OCI-LY7 (cell line): ENCODE measurements around the gene RNGTT. TPM values are rescaled to one million over a fixed set of nuclear protein-coding genes. Genes with fewer than 3 reads are reported as not detected.

Experiments used
- BruUV-seq: library from RNA; stranded (reverse); fragments of 400-500 nt; replicated peaks from 2 replicates; lab custom pipeline; 2021; lab: Mats Ljungman, UMichigan
- CTCF ChIA-PET: fragments of 300-600 bp; sonication (Branson Sonifier 250); formaldehyde crosslinking; loops from one replicate; lab custom pipeline; 2022; ENCODE audit warnings: antibody characterized with exemption; ENCODE audit not compliant: unreplicated experiment; lab: Charles Lee
- POLR2A ChIA-PET: fragments of 300-600 bp; sonication (Branson Sonifier 250); formaldehyde crosslinking; loops from one replicate; lab custom pipeline; 2022; ENCODE audit warnings: antibody characterized with exemption; lab: Charles Lee
- DNase-seq: peaks from one replicate; pipeline ENCODE4 v3.0.0-alpha.2; 2015; ENCODE audit warnings: low spot score
- H2AFZ ChIP-seq: fragments of 200-600 bp; sonication (generic), shearing (Covaris generic); 2 replicates; pipeline ENCODE4 v1.6.1; 2014; ENCODE audit warnings: mild to moderate bottlenecking, antibody characterized with exemption, low read length, moderate library complexity
- H3K27ac ChIP-seq: fragments of 200-600 bp; sonication (generic); 2 replicates; pipeline ENCODE4 v1.5.1; 2014; ENCODE audit warnings: mixed run types, low read depth, mild to moderate bottlenecking, moderate library complexity, low read length, inconsistent platforms; ENCODE audit not compliant: poor library complexity, severe bottlenecking
- H3K36me3 ChIP-seq: fragments of 200-600 bp; sonication (generic); 2 replicates; pipeline ENCODE4 v1.6.1; 2014; ENCODE audit warnings: mild to moderate bottlenecking, antibody characterized with exemption, low read length, moderate library complexity, mixed read lengths; ENCODE audit not compliant: insufficient read depth
- H3K4me1 ChIP-seq: fragments of 200-600 bp; sonication (generic); 2 replicates; pipeline ENCODE4 v1.5.1; 2014; ENCODE audit warnings: mild to moderate bottlenecking, low read length; ENCODE audit not compliant: insufficient read depth, poor library complexity, severe bottlenecking
- H3K4me2 ChIP-seq: fragments of 200-600 bp; sonication (generic); 2 replicates; pipeline ENCODE4 v1.6.1; 2014; ENCODE audit warnings: mild to moderate bottlenecking, low read length
- H3K4me3 ChIP-seq: fragments of 200-600 bp; sonication (generic); 2 replicates; pipeline ENCODE4 v1.5.1; 2014; ENCODE audit warnings: mild to moderate bottlenecking, low read depth, low read length; ENCODE audit not compliant: poor library complexity, severe bottlenecking
- H3K79me2 ChIP-seq: fragments of 200-600 bp; sonication (generic); 2 replicates; pipeline ENCODE4 v1.6.1; 2016; ENCODE audit warnings: low read depth, mild to moderate bottlenecking, low read length, moderate library complexity, mixed read lengths; ENCODE audit not compliant: insufficient read depth
- H3K9me2 ChIP-seq: fragments of 200-600 bp; sonication (generic); 2 replicates; pipeline ENCODE4 v1.6.1; 2016; ENCODE audit warnings: mild to moderate bottlenecking, low read length, mixed read lengths; ENCODE audit not compliant: insufficient read depth
- H3K9me3 ChIP-seq: fragments of 200-600 bp; sonication (generic); 2 replicates; pipeline ENCODE4 v1.6.1; 2014; ENCODE audit warnings: mild to moderate bottlenecking, mixed run types, low read length, mixed read lengths
- H4K20me1 ChIP-seq: fragments of 200-600 bp; sonication (generic); 2 replicates; pipeline ENCODE4 v1.6.1; 2014; ENCODE audit warnings: mild to moderate bottlenecking, antibody characterized with exemption, low read length, moderate library complexity, mixed read lengths; ENCODE audit not compliant: insufficient read depth
- EZH2phosphoT487 ChIP-seq: fragments of 200-600 bp; sonication (generic); IDR thresholded peaks from 2 replicates; pipeline ENCODE4 v1.6.1; 2018; ENCODE audit warnings: low read depth, borderline replicate concordance, mild to moderate bottlenecking, mixed run types, antibody characterized with exemption, low read length, moderate library complexity, mixed read lengths
- intact Hi-C: fragments of 100-400 bp; cut with micrococcal nuclease; formaldehyde crosslinking; loops from one replicate; pipeline ENCODE4 v1.10.0; 2022; ENCODE audit not compliant: unreplicated experiment
- total RNA-seq, 2 experiments: library from RNA; depleted of rRNA in 1 of 2; stranded (reverse); fragments of >200 nt in 1 of 2; shearing (Covaris generic) in 1 of 2; gene quantifications; 2 replicates each; pipeline ENCODE4 v1.2.3, GENCODE V29; 2014 to 2022
- TF ChIP-seq, protein P1 (sequence below): fragments of 200-600 bp; sonication (generic); conservative IDR thresholded peaks from 2 replicates; pipeline ENCODE4 v1.5.1; 2014; ENCODE audit warnings: mild to moderate bottlenecking, antibody characterized with exemption, low read length, moderate library complexity, mixed read lengths

Gene RNGTT
- total RNA-seq, 2 experiments from 2014 or later, result 38.2 to 41.7 TPM

DNA sequence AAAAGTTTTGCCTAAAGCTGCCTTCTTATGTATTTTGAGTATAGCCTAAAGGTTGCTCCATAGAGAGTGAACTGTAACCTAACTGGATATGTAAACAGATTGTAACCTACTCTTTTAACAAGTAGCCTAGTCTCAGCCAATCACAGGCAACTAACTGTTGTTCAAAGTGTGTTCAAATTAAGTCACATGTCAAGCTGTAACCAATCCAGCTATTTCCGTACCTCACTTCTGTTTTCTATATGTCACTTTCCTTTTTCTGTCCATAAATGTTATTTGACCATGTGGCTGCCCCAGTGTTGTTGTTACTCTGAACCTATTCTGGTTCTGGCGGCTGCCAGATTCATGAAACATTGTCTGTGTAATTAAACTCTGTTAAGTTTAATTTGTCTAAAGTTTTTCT, 47.4 kb upstream of the RNGTT start:
- Histone ChIP-seq H3K4me3 (no peak overlapping the region), H3K4me1 (no peaks in the 10 kb centered on the region), H3K9me3 (no peaks in the 10 kb centered on the region), H3K27ac (no peak overlapping the region), H2AFZ (no peak overlapping the region; the same call in 1 of the 2 replicates), H3K9me2 (no peaks in the 10 kb centered on the region), H3K79me2 (no peaks in the 10 kb centered on the region), H4K20me1 (no peaks in the 10 kb centered on the region), H3K36me3 (no peaks in the 10 kb centered on the region), H3K4me2 (no peak overlapping the region)
- BruUV-seq, result no TSS peak
- POLR2A ChIA-PET, result interaction anchor here (0.6 to 2.6 kb wide), 5 partner anchors 9 to 69 kb away, joined by 3 to 10 read pairs (median 4); partner anchors contain the start of gene PNRC1
- intact Hi-C loops, result no loop called here
- CTCF ChIA-PET, result no interaction called here
- no peak for TF ChIP-seq EZH2phosphoT487
- TF ChIP-seq, protein P1, sequence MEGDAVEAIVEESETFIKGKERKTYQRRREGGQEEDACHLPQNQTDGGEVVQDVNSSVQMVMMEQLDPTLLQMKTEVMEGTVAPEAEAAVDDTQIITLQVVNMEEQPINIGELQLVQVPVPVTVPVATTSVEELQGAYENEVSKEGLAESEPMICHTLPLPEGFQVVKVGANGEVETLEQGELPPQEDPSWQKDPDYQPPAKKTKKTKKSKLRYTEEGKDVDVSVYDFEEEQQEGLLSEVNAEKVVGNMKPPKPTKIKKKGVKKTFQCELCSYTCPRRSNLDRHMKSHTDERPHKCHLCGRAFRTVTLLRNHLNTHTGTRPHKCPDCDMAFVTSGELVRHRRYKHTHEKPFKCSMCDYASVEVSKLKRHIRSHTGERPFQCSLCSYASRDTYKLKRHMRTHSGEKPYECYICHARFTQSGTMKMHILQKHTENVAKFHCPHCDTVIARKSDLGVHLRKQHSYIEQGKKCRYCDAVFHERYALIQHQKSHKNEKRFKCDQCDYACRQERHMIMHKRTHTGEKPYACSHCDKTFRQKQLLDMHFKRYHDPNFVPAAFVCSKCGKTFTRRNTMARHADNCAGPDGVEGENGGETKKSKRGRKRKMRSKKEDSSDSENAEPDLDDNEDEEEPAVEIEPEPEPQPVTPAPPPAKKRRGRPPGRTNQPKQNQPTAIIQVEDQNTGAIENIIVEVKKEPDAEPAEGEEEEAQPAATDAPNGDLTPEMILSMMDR, result no peak
- DNase-seq, result no peak

DNA sequence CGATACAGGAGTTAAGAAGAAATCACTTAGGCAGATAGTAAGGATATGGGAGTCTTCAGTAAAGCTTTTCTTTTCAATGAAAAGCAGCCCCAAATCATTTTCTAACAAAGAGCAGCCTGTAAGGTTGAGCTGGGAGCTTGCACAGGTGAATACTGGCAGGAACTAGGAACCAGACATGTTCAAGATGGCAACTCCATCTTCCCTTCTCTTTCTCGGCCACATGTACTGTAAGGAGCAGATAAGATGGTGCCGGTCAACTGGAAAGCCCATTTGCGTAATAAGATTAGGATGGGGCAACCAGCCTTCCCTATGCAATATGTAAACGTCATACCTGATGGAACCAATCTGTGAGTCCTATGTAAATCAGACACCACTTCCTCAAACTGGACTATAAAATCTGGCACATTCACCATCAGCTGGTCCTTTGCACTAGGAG, 46.2 kb upstream of the RNGTT start:
- H3K4me3 ChIP-seq, result no peak overlapping the region
- no peaks in the 10 kb centered on the region for H3K36me3 ChIP-seq
- no TSS peak for BruUV-seq
- POLR2A ChIA-PET, result interaction anchor here (0.7 kb wide), 1 partner anchor 70 kb away, joined by 3 read pairs; no protein-coding TSS in a partner anchor
- no peaks in the 10 kb centered on the region for H3K9me3 ChIP-seq
- H3K79me2 ChIP-seq, result no peaks in the 10 kb centered on the region
- H3K4me1 ChIP-seq, result no peaks in the 10 kb centered on the region
- H4K20me1 ChIP-seq, result no peaks in the 10 kb centered on the region
- CTCF ChIA-PET, result no interaction called here
- intact Hi-C loops, result no loop called here
- H3K9me2 ChIP-seq, result no peaks in the 10 kb centered on the region
- no peak overlapping the region for H3K4me2 ChIP-seq
- no peak for DNase-seq
- no peak overlapping the region for H2AFZ ChIP-seq
- H3K27ac ChIP-seq, result no peak overlapping the region
- TF ChIP-seq, protein P1, result no peak
- TF ChIP-seq EZH2phosphoT487, result no peak

DNA sequence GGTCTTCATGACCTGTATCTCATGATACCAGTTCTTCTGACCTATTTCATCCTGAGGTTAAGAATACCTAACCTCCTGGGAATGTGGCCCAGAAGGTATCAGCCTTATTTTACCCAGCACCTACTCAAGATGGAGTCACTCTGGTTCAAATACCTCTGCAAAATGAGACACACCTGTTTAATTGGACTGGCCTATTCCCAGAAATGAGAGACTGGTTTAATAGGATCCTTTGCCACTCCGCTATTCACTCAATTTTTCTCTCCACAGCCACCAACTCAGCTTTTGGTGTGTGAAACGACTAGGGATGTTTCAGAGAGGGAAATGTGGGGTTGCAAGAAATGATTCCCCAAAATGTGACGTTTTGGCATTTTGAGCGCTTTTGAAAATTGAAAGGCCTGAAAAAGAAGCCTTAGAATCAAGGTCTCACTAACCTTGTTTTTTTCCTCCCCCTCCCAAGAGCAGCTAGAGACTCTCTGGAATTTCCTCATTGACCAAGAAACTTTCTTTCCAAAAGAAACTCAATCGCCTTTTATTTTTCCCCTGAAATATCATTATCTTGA, 45.5 kb upstream of the RNGTT start:
- BruUV-seq, result no TSS peak
- Histone ChIP-seq H3K36me3 (no peaks in the 10 kb centered on the region), H4K20me1 (no peaks in the 10 kb centered on the region), H3K4me1 (no peaks in the 10 kb centered on the region), H3K4me3 (no peak overlapping the region), H3K9me2 (no peaks in the 10 kb centered on the region), H3K27ac (no peak overlapping the region), H3K9me3 (no peaks in the 10 kb centered on the region), H3K4me2 (no peak overlapping the region), H2AFZ (no peak overlapping the region; the same call in 1 of the 2 replicates), H3K79me2 (no peaks in the 10 kb centered on the region)
- DNase-seq, result no peak
- CTCF ChIA-PET, result no interaction called here
- TF ChIP-seq EZH2phosphoT487, result no peak
- TF ChIP-seq, protein P1, result no peak
- POLR2A ChIA-PET, result interaction anchor here (0.7 kb wide), 1 partner anchor 70 kb away, joined by 3 read pairs; no protein-coding TSS in a partner anchor
- intact Hi-C loops, result no loop called here
